Epithelial cell of esophagus (primary cell): ENCODE data around the gene RNU6-9.
"Not testable (repeated sequence)": the region's sequence is repeated elsewhere in the genome, so short reads cannot be mapped to it uniquely, and the experiment has no call there.

Source experiments
- DNase-seq: peaks from one replicate; pipeline ENCODE4 v3.0.0; 2010; ENCODE audit warnings: low read depth
- H3K4me3 ChIP-seq: 2 replicates; pipeline ENCODE4 v1.5.1; 2011; ENCODE audit warnings: mild to moderate bottlenecking, low read length, control low read depth
- TF ChIP-seq, protein P1 (sequence below): IDR thresholded peaks from 2 replicates; pipeline ENCODE4 v1.5.1; 2011; ENCODE audit warnings: low read depth, mild to moderate bottlenecking, low read length, control low read depth, inconsistent platforms; ENCODE audit not compliant: insufficient read depth; ENCODE audit errors: missing control alignments

RNU6-9 gene

DNA sequence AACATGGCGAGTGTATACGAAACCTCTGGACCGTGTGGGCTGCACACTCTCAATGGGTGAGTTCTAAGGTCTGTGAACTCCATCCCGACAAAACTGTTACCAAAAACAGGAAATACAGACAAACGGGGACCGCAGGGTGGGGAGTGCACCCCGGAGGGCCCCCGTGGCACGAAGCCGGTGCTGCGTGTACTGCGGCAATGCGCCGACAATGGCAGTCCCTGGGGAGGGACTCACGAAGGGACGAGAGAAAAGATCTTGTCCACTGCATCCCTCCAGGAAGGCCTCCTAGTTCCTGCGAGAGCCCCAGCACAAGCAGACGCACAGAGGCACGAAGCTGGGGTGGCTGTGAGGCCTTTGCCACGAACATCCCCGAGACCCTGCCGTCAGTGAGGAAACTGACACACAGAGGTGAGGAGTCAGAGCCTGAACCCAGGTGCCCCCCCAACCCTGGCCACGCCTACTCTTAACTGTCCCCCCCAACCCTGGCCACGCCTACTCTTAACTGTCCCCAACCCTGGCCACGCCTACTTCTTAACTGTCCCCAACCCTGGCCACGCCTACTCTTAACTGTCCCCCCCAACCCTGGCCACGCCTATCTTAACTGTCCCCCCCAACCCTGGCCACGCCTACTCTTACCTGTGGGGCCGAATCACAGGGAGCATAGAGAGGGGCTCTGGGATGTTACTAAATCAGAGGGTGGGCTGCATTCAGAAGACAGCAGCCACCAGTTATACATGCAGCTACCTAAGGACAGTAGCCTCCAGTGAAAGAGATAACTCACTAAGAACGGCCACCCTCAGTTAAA is 4.5 kb upstream of the RNU6-9 start:
- DNase-seq = no peak

GRCh38 chr19:889662-890295 is 3.5 kb upstream of the RNU6-9 start:
- no peak for DNase-seq
- H3K4me3 ChIP-seq = no peak overlapping the region
- TF ChIP-seq, protein P1, sequence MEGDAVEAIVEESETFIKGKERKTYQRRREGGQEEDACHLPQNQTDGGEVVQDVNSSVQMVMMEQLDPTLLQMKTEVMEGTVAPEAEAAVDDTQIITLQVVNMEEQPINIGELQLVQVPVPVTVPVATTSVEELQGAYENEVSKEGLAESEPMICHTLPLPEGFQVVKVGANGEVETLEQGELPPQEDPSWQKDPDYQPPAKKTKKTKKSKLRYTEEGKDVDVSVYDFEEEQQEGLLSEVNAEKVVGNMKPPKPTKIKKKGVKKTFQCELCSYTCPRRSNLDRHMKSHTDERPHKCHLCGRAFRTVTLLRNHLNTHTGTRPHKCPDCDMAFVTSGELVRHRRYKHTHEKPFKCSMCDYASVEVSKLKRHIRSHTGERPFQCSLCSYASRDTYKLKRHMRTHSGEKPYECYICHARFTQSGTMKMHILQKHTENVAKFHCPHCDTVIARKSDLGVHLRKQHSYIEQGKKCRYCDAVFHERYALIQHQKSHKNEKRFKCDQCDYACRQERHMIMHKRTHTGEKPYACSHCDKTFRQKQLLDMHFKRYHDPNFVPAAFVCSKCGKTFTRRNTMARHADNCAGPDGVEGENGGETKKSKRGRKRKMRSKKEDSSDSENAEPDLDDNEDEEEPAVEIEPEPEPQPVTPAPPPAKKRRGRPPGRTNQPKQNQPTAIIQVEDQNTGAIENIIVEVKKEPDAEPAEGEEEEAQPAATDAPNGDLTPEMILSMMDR = no peak

More for the DNA sequence above, 4.5 kb upstream of the RNU6-9 start:
- TF ChIP-seq, protein P1 = no peak
- H3K4me3 ChIP-seq = no peak overlapping the region

- TF ChIP-seq, protein P1 = no peak
- no peak overlapping the region for H3K4me3 ChIP-seq
- no peak for DNase-seq
Measured at GRCh38 chr19:890831-891230, 2.5 kb upstream of the RNU6-9 start.

- H3K4me3 ChIP-seq = peak overlapping the region; percentile 79
Measured at GRCh38 chr19:891421-892200, 1.7 kb upstream of the RNU6-9 start.

GRCh38 chr19:892243-892893 is 916 bp upstream of the RNU6-9 start:
- H3K4me3 ChIP-seq = peak overlapping the region; percentile 79
- no peak for DNase-seq
- TF ChIP-seq, protein P1 = no peak

More at GRCh38 chr19:891421-892200, 1.7 kb upstream of the RNU6-9 start:
- DNase-seq = not testable (repeated sequence)

DNA sequence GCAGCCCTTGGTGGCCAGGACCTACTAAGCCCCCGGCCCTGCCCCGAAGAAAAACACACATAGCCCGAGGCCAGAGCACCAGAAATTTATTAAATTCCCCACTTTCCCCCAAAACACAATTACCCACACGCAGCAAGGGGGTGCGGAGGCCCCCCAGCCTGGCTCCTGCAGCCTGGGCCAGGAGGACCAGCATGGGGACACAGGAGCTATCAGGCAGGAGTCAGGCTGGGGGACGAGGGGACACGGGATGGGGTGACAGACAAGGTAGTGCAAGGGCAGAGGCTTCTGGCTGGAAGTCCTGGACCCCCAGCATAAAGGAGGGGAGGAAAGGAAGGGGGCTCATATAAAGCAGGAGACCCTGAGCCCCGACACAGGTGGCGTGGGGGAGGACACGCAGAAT is 3.1 kb downstream of the RNU6-9 start:
- DNase-seq = no peak
- TF ChIP-seq, protein P1 = no peak
- H3K4me3 ChIP-seq = no peak overlapping the region

GRCh38 chr19:896999-897398 is 3.7 kb downstream of the RNU6-9 start:
- H3K4me3 ChIP-seq = no peak overlapping the region
- DNase-seq = no peak
- TF ChIP-seq, protein P1 = no peak
